Hematopoietic multipotent progenitor cell treated with erythropoietin and hydrocortisone succinate and interleukin-3 and kit ligand, for 4 days (in vitro differentiated cells): ENCODE data around the gene HDAC4.

Experiments
- DNase-seq: peaks from one replicate; pipeline ENCODE4 v3.0.0-alpha.2; 2015

HDAC4 gene

DNA sequence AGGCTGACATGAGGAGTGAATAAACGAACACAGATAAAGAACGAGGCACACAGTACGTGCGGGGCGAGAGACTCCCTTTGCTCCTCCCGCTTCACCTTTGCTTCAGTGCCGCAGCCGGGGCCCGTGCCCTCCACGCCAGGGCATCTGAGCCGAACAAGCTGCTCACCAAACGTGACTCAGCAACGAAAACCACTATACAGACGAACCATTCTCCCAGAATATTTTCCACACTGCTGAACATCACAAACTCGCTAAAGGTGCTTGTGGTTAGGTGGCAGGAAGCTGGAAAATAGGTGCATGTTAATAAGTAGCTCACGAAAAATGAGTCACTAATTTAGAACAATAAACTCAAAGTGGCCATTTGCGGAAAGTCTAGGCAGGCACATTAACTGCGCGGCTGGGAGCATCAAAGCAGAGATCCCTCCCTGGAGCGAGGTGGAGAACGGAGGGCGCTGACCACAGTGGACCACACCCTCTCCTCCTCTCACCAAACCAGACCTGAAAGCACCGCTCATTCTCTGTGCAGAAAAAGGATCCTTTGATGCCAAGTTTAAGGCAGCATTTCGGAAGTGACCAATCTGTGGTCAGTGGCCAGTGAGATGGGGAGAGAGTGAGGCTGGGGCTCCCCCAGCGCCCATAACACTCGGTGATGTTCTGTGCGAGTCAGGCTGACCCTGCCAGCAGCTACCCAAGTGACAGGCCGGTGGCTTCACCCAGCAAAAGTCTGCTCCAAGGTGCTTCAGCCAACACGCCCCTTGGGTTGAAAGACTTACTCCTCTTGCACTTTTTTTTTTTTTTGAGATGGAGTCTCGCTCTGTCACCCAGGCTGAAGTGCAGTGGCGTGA lies 153.2 kb downstream of the HDAC4 start:
- DNase-seq, result peak; percentile 20

DNA sequence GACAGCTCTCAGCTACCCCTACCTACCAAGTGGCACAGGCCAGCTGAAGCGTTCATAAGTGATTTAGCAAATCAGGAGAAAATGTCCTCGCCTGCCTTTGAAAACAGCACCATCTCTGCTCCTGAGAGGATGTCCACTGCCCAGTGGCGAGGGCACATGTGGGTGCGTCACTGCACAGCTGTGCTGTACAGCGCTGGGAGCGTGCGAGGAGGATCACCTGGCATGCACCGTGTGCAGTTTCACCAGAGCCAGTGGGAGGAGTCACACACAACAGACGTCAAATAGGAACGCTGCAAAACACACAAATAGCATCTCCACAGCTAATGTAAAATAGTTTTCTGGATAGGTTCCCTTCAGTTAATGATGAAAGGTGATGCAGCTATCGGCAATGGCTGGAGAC lies 154.1 kb downstream of the HDAC4 start:
- DNase-seq, result no peak

DNA sequence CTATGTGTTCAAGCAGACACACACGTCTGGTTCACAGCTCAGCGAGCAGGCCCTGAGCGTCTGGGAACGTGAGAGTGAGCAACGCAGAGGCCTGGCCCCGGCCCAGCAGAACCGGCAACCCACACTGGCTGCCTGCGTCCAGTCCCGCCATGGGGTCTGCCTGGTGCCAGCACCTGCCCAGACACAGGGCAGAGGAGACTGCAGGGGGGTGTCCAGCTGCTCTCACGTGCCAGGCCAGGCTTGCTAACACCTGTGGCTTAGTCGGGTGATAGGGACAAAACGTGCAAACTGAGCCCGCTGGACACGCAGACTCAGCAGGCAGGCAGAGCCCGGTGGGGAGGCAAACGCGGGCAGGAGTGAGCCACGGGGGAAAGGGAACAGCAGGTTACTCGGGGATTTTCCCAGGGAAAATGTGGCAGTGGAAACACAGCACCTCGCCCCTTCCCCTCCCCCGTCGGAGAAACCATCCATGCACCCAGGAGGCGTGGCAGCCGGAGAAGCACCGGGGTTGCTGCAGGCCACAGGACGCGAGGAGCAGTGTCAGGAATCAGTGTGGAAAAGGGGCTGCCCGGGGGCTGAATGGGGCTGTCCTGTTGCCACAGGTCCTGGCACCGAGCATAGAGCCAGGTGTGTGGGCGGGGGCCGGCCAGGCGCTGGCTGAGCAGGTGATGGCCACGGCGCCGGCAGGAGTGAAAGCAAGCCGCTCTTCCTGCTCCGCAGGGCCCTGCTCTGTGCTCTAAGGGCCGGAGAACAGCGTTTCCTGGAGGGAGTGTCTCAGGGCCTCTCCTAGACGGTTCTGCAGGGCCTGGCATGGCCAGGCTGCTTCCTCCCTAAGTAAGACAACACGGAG lies 154.7 kb downstream of the HDAC4 start:
- no peak for DNase-seq

DNA sequence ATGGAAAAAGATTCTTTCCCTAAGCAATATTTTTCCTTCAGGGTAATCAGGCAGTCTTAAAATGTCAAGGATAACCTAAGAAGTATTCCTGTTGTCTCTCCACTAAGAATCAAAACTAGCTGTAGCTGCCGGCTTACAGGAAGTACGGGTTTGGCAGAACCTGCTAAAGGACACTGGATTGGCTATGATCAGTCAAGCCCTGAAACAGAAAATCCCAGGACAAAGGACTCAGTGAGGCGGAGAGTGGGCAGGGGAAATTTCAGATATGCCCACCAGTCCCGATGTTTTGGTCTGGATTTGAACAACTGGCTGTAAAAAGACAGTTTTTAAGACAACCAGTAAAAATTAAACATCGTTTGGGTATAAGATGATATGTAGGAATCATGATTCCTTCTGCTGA lies 155.7 kb downstream of the HDAC4 start:
- no peak for DNase-seq

DNA sequence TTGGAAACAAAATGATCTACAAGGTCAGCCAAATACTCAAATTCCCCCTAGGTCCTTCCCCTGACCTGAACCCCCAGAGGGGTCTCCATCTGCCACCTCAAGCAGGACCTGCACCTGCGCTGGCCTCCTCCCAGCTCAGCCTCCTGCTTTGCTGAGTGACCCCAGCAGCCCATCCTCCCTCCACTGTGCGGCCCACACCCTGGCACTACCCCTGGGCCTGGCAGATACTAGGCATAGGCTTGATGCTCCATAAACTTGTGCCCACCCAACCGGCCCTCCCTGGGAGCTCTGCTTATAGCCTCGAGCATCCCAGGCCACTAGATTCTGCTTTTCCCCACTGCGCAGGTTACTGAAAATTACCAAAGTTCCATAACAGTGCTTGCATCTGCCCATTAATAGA lies 156.2 kb downstream of the HDAC4 start:
- no peak for DNase-seq

DNA sequence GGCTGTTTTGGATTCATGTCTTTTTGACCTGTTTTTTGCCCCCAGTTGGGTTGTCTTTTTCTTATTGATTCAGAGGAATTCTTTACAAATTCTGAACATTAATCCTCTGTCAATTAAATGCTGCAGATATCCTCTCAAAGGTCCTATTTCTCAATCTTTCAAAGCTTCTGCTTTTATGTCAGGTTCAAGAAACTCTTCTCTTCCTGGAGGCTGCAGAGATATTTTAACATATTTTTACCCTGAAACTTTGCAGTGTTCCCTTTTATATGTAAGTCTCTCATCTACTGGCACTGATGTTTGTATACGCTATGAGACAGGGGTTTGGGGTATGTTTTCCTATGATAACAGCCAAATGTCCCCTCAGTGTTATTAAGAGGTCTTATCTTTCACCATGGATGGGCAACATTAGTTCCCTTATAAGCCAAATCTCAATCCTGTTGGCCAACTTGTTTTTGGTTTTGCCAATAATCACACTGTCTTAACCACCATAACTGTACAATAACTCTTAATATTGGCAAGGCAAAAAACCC lies 159.3 kb downstream of the HDAC4 start:
- peak; percentile 80 for DNase-seq

DNA sequence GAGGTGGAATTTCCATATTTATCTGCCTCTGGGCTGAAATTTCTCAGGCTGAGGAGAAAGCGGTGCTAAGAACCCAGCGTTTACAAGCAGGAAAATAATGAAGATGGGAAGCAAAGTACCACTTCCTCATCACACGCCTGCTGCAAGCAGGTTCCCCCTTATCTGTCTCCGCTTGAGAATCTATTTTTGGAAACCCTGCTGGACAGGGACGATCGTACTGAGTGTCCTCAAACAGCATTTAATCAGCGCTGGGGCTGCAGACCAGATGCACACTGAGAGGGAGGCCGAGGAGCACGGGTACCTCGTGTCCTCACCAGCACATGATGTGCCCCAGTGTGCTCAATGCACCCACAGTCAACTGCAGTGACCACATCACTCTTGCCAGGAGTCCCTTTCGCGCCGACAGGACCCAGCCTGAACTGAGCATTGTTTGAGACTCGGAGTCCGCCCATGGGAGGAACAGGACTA lies 160.4 kb downstream of the HDAC4 start:
- DNase-seq, result peak; percentile 67

DNA sequence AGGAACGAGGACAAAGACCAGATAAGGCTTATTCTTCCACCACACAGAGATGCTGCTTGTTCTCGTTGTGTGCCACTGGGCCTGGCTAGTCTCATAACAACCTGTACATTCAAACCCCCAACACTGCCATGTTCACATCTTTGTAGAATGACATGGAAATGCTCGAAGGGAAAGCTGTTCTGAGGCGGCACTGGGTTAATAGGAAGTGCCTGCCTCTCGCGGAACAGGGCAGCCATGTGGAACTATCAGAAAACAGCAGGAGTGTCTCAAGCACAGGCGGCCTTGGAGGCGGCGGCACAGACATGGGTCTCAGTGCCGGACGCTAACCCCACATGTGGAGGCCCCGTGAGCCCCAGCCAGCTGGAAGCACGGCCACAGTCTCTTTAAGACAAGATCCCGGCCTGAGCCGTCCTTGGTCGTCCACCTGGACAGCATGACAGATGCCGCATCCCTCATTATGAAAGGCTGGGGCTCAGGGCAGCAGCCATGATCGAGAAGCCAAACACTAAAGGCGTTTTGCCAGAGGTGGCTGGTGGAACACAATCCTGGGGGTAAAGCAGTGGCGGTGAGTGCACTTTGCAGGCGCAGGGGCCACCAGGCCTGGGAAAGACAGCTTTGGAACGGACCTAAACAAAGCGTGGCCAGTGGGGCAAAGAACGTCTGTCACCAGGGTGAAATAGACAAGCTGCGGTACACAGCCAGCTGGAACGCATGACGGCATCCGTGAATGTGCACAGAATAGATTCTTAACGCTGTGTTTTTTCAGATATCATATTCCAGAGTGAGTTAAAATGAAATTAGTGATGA lies 161.0 kb downstream of the HDAC4 start:
- DNase-seq, result no peak

DNA sequence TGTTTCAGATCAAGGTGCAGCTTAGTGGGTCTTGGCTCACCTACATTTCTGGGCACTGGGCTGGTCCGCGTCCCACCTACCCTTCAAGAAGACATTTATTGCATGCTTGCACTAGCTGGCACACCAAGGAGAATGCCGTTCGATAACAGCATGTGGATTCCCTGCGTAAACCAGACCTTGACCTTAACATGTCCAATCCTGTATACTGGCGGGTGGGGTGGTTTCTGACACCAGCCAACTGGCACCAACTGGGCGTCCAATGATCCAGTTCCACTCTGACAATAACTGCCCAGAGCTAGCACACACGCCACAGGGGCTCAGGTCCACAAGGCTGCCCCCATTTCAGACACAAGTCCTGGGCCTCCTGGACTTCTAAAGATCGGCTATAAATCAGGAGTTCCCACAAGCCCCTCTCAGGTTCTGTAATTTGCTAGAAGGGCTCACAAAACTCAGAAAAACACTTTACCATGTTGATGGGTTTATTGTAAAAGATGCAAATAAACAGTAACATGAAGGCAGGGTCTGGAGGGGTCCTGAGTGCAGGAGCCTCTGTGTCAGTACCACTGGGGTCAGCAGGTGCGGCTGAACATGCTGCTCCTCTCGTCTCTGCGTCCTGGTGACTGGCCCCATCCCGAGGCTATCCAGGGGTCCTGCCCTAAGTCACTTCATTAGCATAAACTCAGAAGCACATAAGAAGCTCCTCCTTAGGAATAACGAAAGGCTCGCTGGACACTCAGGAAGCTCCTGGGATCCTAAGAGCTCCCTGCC lies 161.8 kb downstream of the HDAC4 start:
- no peak for DNase-seq

DNA sequence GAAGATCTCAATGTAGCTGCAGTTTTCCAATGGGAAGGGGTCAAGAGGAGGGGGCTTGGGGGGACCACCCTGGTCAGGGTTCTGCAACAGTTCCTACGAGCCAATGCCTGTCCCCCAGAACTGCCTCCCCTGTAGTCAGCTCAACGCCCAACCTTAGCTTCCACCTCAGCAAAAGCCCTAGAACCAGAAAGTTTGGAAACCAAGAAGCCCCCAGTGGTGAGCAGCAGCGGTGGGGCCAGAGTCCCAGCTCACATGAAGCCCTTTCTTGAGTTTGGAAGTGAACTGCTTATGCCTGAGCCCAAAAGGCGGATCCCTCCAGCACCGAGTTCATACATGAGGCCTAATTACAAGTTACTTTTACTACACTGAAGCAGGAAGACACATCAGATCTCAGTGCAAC lies 162.4 kb downstream of the HDAC4 start:
- no peak for DNase-seq

DNA sequence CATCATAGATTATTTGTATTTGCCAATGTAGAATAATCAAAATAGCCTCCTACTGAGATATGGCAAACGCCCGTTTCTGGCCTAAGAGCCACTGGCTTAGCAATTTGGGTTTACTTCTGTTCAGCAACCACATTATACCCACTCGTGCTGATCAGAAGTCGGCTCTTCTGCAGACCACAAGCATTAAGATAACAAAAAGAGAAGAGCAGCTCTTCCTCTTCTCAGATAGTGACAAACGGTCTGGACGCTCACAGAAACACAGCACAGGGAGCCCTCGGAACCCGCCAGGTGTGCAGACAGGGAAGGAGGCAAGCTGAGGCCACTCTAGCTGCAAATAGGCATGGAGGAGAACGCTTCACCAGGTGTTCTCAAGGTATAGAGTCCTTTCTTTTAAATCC lies 164.0 kb downstream of the HDAC4 start:
- DNase-seq, result peak; percentile 83

DNA sequence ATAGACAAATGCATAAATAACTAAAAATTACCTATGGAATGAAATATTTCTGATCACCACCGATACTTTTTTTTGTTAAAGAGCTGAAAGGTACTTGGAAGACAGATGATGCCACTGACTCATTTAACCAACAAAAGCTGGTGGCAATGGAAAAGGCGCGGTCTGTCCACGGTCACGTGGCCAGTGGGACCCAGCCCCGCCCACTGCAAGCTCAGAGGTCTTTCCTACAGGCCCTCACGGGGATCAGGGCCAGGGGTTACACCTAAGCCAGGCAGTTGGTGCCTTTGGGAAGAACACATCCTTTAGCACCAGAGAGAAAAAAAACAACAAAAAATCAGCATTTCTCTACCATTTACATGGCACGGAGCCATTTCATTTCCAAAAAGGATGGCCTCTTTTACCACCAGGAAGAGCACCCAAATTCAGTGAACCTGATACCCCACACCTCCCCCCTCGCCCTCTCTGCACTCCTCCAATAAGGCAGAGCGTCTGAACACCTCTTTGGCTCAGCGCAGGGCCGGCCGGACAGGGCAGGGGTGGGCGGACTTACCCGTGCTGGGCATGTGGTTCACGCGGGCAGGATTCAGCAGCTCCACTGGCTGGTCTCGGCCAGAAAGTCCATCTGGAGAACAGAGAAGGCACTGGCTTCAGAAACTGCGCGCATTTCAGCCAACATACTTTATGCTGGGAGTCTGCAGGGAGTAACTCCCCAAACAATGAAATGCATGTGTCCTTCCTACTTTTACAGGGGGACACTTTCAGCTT lies 164.6 kb downstream of the HDAC4 start:
- no peak for DNase-seq

DNA sequence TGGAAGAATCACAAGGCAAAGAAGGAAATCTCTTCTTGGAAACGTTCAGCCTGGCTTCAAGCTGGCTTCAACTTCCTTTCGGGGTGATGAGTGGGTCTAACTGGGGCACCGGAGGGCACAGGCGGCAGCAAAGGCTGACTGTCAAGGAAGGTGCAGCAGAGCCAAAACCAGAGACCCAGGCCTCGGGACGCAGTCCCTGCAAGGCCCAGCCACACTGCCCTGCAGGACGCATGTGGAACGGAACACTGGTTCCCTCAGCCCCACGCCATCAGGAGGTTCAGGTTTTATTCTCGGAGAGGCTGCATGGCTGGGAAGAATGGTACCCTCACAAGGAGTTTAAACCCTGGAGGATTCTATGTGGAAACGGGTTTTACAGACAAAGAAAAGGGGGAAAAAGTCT lies 165.5 kb downstream of the HDAC4 start:
- no peak for DNase-seq

DNA sequence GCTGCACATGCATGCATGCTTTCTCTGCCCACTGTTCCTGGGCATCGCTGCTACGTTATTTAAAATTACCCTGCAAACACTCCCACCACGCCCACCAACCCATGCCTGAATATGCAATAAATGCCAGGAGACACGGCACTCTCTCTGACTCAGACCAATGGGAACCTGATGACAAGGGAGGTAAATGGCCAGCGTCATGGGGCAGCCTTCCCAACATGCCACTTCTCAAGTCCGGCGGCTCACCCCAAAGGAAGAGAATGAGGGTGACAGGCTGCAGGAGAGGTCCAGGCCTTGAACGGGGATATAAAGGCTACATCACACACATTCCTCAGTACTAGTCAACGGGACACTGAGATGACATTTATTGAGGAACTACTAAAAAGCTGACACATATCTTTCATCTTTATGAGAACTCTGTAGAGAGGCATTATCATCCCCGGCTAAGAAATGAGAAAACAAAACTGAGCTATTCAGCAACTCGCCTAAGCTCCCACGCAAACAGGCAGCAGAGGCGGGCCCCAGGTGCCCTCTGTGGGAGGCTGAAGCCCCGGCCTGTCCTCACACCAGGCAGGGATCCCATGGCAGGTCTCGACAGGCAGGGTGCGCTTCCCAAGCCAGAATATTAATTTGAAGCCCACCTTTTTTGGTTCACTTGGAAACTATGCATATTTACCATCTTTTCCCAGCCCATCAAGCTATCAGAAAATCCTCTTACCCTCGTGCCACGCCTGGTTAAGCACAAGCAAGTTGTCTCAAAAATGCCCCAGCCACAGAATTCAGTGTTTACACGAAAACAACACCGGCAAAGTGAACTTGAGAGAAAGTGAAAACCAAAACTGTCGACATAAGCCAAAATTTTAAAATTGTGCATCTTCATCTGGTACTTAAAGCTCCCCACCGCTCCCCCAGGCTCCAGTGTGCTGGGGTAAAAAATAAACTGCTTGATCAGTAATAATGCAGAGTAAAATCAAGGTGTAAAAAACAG lies 166.3 kb downstream of the HDAC4 start:
- no peak for DNase-seq

DNA sequence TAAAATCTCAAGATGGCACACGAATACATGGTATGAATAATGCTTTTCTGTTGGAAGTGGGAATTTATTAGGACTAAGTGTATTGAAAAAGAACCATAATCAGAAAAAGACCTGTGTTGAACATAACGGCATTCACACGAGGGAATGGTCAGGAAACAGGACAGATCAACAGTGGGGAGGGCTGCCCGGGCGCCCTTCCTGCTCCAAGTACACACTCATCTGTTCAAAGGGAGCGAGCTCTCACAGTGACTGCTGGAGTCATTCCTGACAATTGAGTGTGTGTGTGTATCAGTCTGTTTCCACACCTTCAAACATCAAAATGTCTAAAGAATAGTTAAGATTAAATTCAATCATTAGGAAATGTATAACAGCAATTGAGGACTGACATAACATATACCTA lies 167.2 kb downstream of the HDAC4 start:
- DNase-seq, result no peak

DNA sequence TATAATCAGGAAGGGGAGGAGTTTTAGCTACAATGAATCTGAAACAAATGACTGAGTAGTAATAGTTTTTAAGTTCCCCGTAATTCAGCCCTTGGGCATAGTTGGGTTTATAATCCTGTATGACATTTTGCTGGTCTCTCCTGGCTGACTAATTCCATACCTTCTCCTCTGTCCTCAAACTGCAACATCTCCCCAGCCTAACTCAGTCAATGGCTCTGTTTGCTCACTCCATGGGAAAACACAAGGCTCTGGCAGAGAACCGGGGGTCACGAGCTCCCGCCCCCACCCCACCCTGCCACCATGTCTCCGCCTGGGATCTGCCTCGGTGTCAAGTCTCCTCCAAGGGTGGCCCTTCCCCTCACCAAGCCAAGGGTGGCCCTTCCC lies 168.6 kb downstream of the HDAC4 start:
- DNase-seq, result no peak

DNA sequence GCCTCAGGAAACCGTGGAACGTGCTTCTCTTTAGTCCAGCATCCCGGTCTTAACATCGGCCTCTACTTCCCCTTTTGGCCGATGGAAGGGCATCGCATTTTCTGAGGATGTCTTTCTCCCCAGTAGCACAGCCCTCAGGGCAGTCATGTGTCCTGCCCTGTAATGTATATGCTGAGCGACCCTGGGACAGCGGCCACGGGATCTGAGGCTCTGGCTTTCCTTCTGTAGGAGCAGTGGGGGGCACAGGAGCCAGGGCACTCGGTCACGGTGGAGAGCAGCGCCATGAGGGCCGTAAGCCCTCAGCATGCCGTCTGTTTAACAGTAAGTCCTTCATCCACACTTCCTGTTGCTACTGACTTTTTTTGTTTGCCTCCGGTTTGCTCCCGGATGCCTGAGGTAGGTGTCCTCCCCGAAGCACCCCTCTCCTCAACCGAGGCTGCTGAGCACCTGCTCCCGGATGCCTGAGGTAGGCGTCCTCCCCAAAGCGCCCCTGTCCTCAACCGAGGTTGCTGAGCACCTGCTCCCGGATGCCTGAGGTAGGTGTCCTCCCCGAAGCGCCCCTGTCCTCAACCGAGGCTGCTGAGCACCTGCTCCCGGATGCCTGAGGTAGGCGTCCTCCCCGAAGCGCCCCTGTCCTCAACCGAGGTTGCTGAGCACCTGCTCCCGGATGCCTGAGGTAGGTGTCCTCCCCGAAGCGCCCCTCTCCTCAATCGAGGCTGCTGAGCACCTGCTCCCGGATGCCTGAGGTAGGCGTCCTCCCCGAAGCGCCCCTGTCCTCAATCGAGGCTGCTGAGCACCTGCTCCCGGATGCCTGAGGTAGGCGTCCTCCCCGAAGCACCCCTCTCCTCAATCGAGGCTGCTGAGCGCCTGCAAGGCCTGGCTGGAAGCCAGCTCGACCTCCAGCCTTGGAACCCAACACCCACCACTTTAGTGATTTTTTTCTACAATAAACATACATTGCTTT lies 169.3 kb downstream of the HDAC4 start:
- no peak for DNase-seq

DNA sequence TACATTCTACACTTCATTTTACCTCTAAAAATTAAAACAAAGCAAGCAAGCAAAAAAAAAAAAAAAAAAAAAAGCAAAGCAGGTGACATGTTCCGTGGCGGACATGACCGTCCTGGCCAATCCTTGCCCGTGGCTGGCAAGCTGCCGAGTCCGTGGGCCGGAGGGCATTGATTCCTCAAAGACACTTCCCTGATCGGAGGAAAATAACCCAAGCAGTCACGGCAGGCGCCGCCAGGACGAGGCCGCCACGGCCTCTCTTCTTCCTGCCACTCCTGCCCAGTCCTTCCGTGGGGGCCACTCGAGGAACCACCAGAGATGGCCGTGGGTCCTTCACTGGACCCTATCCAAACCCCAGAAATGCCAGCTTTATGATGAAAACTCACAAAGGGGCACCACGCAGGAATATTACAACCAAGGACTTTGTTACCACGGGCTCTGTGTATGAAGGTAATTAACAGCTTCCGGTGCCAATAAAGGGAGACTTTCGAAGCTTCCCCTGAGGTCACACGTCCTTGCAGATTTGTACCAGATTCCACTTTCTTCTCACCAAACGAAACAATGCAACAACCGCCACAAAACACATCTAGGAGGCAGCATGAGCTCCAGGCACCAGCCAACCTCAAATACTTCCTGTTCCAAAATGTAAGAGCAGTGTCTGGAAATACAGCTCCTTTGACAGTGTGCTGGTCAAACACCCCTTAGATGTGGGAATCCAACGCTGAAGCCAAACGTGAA lies 170.3 kb downstream of the HDAC4 start:
- DNase-seq, result peak; percentile 60
